ENCODE results near the gene RAB28. TPM values are rescaled to one million over a fixed set of nuclear protein-coding genes. Genes with fewer than 3 reads are reported as not detected.

Gene RAB28
- total RNA-seq, 4 donors from 2014 or later = 18.7 to 34.2 (median 20.1) TPM

DNA sequence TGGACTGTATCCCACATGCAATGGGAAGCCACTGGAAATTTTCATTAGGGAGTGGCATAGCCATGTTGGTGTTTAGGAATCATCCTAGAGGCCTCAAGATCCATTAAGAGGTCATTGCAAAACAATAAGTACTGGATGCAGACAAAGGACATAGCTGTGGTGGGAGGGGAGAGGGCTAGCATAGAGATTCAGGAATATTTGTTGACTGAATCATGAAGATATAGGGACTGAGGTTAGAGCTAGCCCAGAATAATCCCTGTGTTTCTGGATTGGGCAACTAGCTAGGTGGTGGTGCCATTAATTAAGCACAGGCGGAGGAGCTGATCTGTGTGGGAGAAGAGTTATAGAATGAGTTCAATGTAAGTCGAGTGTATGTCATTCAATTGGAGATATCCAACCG is 135.0 kb downstream of the RAB28 start:
- TF ChIP-seq, protein P1, sequence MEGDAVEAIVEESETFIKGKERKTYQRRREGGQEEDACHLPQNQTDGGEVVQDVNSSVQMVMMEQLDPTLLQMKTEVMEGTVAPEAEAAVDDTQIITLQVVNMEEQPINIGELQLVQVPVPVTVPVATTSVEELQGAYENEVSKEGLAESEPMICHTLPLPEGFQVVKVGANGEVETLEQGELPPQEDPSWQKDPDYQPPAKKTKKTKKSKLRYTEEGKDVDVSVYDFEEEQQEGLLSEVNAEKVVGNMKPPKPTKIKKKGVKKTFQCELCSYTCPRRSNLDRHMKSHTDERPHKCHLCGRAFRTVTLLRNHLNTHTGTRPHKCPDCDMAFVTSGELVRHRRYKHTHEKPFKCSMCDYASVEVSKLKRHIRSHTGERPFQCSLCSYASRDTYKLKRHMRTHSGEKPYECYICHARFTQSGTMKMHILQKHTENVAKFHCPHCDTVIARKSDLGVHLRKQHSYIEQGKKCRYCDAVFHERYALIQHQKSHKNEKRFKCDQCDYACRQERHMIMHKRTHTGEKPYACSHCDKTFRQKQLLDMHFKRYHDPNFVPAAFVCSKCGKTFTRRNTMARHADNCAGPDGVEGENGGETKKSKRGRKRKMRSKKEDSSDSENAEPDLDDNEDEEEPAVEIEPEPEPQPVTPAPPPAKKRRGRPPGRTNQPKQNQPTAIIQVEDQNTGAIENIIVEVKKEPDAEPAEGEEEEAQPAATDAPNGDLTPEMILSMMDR (IDR thresholded peaks at IDR 0.05; ENCODE audit: low read depth) = no peak

DNA sequence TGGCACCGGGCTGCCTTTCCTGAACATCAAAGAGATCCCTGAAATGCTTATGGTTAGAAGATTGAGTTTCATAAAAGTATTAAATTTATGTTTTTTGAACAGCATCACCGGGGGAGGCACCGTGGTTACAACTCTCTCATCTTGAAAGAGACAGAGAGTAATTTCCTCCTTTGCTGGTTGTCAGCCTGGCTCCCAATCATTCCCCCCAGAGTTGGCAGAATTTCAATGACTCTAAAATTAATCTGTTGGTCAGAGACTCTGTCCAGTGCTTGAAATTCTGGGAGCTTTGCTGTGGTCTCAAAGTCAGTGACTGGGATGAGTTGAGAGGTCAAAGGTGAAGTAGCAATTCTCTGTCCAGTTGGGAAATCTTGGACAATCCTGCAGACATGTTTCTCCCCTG is 135.9 kb downstream of the RAB28 start:
- TF ChIP-seq, protein P1 (IDR thresholded peaks at IDR 0.05; ENCODE audit: low read depth) = no peak

DNA sequence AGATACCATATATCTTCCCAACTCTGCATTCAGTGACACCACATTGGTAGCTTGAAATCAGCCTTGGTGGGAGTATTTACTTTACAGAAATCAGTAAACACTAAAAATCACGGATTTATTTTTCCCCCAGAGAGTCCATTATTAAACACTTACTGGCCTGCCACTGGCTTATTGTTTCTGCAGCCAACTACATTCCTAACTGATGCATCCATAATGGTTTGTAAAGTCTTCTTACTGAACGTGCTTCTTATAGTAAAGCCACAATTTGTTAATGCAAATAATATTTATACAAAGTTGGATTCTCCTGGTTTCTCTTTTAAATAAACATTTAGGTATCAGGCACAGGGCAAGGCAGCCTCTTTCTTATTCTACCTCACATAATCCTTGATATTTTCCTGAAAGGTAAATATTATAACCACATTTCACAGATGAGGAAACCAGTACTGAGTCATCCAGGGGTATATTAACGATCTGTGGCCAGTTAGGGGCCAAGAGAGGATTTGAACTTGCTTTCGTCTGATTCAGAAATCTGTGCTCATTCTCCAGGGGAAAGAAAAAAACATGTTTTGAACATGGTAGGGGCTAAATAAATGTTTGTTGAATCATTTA is 136.5 kb downstream of the RAB28 start:
- TF ChIP-seq, protein P1 (IDR thresholded peaks at IDR 0.05; ENCODE audit: low read depth) = no peak

DNA sequence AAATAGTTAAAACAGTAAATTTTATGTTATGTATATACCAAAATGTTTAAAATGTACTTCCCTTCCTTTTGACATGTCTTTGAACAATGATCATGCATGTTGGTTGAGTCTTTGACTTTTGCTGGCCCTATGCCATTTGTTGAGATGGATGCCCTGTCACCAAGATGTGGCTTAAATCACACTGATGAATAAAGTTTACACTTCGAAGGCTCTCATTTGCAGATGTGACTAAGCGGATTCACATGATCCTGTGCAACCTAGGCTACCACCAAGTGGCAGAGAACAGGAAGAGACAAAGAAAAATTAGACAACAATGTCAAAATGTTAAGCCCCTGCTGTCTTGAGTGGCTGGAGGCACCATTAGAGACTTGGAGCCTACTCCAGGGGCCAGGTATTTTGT is 139.9 kb downstream of the RAB28 start:
- TF ChIP-seq, protein P1 (IDR thresholded peaks at IDR 0.05; ENCODE audit: low read depth) = no peak

DNA sequence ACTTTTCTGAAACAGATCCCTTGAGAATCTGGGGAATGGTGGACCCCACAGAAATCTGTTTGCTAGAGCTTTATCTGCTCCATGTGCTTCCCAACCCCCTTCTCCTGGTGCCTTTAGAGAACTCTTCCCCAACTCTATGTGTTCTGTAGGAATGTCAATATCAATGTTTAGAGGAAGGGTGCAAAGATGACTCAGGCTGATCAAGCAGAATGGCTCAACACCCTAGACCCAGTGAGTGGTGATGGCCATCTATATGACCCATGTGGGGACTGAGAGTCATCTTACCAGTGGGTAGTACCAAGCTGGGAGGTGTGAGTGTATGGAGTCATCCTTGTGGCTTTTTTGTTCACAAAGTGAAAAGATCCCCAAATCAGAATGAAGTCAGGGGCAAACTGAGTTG is 143.5 kb downstream of the RAB28 start:
- TF ChIP-seq, protein P1 (IDR thresholded peaks at IDR 0.05; ENCODE audit: low read depth) = no peak

DNA sequence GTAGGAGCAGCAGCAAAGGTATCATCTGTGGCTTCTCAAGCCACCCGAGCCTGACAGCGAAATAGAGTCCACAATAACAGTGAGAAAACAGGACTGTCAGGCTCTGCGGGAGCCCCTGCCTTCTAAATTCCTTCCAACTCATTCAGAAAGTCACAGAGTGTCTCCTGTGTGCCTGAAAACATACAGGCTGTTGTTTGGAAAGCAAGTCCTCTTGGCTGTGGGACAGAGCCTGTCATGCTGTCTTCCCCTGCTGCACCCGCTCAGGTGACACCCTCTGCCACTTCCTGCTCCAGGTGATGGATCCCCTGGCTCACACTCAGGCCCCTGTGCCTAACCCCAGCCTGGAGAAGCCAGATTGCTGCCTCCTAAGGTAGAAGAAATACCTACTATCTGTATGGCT is 152.3 kb downstream of the RAB28 start:
- TF ChIP-seq, protein P1 (IDR thresholded peaks at IDR 0.05; ENCODE audit: low read depth) = no peak

DNA sequence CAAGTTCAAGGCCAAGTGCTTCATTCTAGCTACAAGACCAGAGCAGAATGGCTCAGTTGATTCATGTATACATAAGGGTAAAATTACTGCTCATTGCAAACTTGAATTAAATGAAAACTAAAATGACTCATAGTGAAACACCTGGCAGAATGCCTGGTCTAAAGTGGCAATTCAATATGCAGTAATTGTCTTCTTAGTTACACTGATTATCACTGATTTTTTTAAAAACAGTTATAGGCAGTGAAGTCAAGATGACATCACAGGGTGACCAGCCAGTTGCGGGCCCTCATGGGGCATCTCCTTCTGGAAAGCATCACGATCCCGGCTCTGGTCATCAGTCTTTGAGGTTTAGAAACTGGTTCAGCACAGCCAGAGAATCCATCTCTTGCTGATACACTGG is 154.2 kb downstream of the RAB28 start:
- TF ChIP-seq, protein P1 (IDR thresholded peaks at IDR 0.05; ENCODE audit: low read depth) = no peak
